IPS-20b (cell line): ENCODE measurements around the gene LIMK2.

Source experiments
- H3K27ac ChIP-seq: one replicate; pipeline ENCODE4 v1.5.1; 2013; ENCODE audit warnings: low read length
- H3K27me3 ChIP-seq: 2 replicates; pipeline ENCODE4 v1.6.1; 2013; ENCODE audit warnings: mild to moderate bottlenecking, low read length, inconsistent platforms; ENCODE audit not compliant: insufficient read depth
- H3K36me3 ChIP-seq: 2 replicates; pipeline ENCODE4 v1.6.1; 2013; ENCODE audit warnings: low read depth, mild to moderate bottlenecking, inconsistent platforms, low read length, moderate library complexity; ENCODE audit not compliant: insufficient read depth
- H3K4me1 ChIP-seq: 2 replicates; pipeline ENCODE4 v1.6.1; 2013; ENCODE audit warnings: mild to moderate bottlenecking, control low read depth, inconsistent platforms, low read length, moderate library complexity; ENCODE audit not compliant: insufficient read depth
- H3K4me3 ChIP-seq: 2 replicates; pipeline ENCODE4 v1.5.1; 2013; ENCODE audit warnings: mild to moderate bottlenecking, low read length, inconsistent platforms
- H3K9ac ChIP-seq: 2 replicates; pipeline ENCODE4 v1.6.1; 2013; ENCODE audit warnings: low read depth, mild to moderate bottlenecking, inconsistent platforms, low read length, moderate library complexity
- H3K9me3 ChIP-seq: 2 replicates; pipeline ENCODE4 v1.6.1; 2013; ENCODE audit warnings: mild to moderate bottlenecking, low read depth, low read length, inconsistent platforms; ENCODE audit not compliant: insufficient read depth

LIMK2 gene

DNA sequence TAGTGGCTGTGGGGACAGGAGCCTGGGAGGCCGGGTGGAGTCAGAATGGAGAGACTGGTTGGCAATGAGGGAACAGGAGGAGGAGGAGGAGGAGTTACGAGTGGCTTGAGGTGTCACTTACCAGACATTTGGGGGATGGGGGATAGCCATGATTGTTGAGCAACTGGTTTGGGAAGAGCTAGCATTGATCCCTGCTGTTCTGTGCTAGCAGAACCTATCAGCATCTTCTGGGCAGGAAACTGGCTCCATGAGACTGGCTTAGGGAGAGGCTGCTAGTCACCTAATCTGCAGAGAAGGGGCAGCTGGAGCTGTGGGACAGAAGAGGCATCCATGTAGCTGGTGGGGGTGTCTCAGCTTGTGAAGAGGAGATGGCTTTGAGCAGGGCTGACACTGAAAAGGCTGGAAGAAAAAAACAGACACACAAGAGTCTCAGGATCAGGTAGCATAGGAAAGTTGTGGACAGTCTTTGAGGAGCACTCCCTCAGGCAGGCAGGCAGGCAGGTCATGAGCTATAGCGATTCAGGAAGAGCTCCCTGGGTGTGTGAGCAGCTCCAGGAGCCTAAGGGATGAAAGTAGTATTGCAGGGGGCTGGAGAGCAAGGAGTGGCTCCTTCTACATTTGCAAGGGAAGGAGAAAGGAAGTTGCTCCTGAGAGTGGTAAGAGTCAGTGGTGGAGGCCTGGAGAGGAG lies 57.9 kb downstream of the LIMK2 start:
- Histone ChIP-seq H3K4me3 (peak overlapping the region; percentile 32; the same call in 1 of the 2 replicates), H3K4me1 (peaks cover 7% of the 10 kb centered on the region; the same call in 1 of the 2 replicates), H3K36me3 (peaks cover 69% of the 10 kb centered on the region), H3K9me3 (no peaks in the 10 kb centered on the region), H3K27ac (peak overlapping the region; percentile 68), H3K9ac (0 out of 2 replicates have a peak overlapping the region, but pooled peaks have one; percentile 49), H3K27me3 (no peaks in the 10 kb centered on the region)

DNA sequence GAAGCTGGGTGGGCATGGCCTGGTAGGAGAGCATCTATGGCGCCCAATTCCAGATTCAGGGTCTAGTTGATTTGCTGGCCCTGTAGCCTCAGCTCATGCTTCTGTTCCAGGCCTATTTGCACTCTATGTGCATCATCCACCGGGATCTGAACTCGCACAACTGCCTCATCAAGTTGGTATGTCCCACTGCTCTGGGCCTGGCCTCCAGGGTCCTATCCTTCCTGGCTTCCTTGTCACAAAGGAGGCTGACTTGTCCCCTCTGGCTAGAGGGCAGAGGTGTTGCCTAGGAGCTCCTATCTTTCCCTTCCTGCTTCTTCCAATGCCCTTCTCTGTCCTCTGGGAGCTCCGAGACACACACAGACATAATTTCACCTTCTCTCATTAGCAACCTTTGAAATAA lies 58.9 kb downstream of the LIMK2 start:
- Histone ChIP-seq H3K4me3 (no peak overlapping the region), H3K27ac (no peak overlapping the region), H3K9ac (no peak overlapping the region), H3K36me3 (peaks cover 70% of the 10 kb centered on the region), H3K4me1 (peaks cover 7% of the 10 kb centered on the region; the same call in 1 of the 2 replicates), H3K27me3 (no peaks in the 10 kb centered on the region), H3K9me3 (no peaks in the 10 kb centered on the region)

DNA sequence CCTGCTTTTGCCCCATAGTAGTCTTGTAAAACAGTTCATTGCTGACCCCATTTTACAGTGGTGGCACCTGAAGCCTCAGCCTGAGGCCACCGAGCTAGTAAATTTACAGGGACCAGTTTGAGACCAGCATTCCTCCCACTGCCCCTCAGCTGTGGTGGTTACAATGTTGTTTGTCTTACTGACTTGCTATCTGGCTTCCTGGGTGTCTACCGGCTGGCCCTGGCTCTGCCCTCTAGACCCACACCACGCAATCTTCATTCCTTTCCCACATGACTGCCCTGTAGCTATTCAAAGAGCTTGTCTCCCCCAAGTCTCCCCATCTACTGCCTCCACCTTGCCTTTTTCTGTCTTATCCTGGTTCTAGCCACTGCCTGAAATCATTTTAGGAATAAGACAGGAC lies 59.4 kb downstream of the LIMK2 start:
- Histone ChIP-seq H3K4me3 (no peak overlapping the region), H3K36me3 (peaks cover 66% of the 10 kb centered on the region), H3K9me3 (no peaks in the 10 kb centered on the region), H3K27me3 (no peaks in the 10 kb centered on the region), H3K27ac (no peak overlapping the region), H3K4me1 (peaks cover 7% of the 10 kb centered on the region; the same call in 1 of the 2 replicates), H3K9ac (no peak overlapping the region)

DNA sequence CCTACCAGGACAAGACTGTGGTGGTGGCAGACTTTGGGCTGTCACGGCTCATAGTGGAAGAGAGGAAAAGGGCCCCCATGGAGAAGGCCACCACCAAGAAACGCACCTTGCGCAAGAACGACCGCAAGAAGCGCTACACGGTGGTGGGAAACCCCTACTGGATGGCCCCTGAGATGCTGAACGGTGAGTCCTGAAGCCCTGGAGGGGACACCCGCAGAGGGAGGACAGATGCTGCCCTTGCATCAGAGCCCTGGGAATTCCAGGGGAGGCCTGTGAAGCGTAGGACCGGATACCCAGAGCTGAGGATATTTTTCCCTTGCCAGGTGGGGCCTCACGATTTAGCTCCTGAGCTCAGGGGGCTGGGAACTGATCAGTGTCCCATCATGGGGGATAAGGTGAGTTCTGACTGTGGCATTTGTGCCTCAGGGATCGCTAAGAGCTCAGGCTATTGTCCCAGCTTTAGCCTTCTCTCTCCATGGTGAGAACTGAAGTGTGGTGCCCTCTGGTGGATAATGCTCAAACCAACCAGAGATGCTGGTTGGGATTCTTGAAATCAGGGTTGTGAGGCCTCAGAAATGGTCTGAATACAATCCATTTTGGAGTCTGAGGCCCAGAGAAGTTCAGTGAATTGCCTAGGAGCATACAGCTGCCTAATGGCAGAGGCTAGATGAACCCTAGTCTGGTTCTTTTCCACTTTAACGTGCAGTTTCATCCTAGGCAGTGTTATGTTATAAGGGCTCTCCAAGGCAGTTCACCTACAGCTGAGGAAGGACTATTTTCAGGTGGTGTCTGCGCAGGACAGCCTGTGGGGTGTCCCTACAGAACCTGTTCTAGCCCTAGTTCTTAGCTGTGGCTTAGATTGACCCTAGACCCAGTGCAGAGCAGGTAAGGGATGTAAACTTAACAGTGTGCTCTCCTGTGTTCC lies 60.7 kb downstream of the LIMK2 start:
- H3K9me3 ChIP-seq: no peaks in the 10 kb centered on the region
- peaks cover 7% of the 10 kb centered on the region; the same call in 1 of the 2 replicates for H3K4me1 ChIP-seq
- H3K9ac ChIP-seq: no peak overlapping the region
- peaks cover 63% of the 10 kb centered on the region for H3K36me3 ChIP-seq
- no peak overlapping the region for H3K27ac ChIP-seq
- no peak overlapping the region for H3K4me3 ChIP-seq
- no peaks in the 10 kb centered on the region for H3K27me3 ChIP-seq

DNA sequence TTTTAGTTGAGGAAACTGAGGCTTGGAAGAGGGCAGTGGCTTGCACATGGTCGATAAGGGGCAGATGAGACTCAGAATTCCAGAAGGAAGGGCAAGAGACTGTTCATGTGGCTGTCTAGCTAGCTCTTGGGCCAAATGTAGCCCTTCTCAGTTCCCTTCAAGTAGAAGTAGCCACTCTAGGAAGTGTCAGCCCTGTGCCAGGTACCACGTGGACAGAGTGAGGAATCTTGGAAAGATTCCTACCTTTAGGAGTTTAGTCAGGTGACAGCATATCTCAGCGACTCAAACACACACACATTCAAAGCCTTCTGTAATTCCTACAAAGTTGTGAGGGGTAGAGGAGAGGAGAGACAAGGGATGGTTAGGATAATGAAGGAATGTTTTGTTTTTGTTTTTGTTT lies 61.9 kb downstream of the LIMK2 start:
- Histone ChIP-seq H3K9me3 (no peaks in the 10 kb centered on the region), H3K9ac (no peak overlapping the region), H3K4me1 (peaks cover 7% of the 10 kb centered on the region; the same call in 1 of the 2 replicates), H3K27me3 (no peaks in the 10 kb centered on the region), H3K27ac (no peak overlapping the region), H3K36me3 (peaks cover 66% of the 10 kb centered on the region), H3K4me3 (no peak overlapping the region)

DNA sequence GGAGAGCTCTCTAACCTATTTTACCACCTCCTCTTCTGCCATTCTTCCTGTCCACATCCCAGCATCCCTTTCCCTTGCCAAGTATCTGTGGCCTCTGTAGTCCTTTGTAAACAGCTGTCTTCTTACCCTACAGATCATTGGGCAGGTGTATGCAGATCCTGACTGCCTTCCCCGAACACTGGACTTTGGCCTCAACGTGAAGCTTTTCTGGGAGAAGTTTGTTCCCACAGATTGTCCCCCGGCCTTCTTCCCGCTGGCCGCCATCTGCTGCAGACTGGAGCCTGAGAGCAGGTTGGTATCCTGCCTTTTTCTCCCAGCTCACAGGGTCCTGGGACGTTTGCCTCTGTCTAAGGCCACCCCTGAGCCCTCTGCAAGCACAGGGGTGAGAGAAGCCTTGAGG lies 62.9 kb downstream of the LIMK2 start:
- Histone ChIP-seq H3K9me3 (no peaks in the 10 kb centered on the region), H3K27me3 (no peaks in the 10 kb centered on the region), H3K4me3 (no peak overlapping the region), H3K4me1 (peaks cover 6% of the 10 kb centered on the region; the same call in 1 of the 2 replicates), H3K9ac (no peak overlapping the region), H3K36me3 (peaks cover 74% of the 10 kb centered on the region), H3K27ac (no peak overlapping the region)

DNA sequence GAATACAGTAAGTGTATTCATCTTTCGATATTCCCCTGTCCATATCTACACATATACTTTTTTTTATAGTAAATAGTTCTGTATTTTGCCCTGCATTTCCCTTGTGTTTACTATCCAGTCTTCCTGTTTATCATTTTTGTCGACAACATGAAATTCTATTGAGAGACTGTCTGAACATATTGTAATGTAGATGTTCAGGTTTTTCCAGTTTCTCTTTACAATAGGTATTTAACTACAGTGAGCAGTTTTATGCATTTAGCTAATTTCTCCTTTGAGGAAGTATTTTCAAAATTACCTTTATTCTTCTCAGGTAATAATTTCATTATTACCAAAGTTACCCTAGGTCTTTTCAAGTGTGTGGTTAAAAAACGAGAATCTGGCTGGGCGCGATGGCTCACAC lies 63.5 kb downstream of the LIMK2 start:
- Histone ChIP-seq H3K9me3 (no peaks in the 10 kb centered on the region), H3K27ac (no peak overlapping the region), H3K36me3 (peaks cover 79% of the 10 kb centered on the region)

DNA sequence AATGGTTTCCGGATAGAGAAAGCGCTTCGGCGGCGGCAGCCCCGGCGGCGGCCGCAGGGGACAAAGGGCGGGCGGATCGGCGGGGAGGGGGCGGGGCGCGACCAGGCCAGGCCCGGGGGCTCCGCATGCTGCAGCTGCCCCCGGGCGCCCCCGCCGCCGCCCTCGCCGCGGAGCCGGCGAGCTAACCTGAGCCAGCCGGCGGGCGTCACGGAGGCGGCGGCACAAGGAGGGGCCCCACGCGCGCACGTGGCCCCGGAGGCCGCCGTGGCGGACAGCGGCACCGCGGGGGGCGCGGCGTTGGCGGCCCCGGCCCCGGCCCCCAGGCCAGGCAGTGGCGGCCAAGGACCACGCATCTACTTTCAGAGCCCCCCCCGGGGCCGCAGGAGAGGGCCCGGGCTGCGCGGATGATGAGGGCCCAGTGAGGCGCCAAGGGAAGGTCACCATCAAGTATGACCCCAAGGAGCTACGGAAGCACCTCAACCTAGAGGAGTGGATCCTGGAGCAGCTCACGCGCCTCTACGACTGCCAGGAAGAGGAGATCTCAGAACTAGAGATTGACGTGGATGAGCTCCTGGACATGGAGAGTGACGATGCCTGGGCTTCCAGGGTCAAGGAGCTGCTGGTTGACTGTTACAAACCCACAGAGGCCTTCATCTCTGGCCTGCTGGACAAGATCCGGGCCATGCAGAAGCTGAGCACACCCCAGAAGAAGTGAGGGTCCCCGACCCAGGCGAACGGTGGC lies 64.5 kb downstream of the LIMK2 start:
- Histone ChIP-seq H3K9me3 (no peaks in the 10 kb centered on the region), H3K9ac (no peak overlapping the region), H3K27me3 (no peaks in the 10 kb centered on the region), H3K4me1 (no peaks in the 10 kb centered on the region), H3K27ac (no peak overlapping the region), H3K36me3 (peaks cover 73% of the 10 kb centered on the region), H3K4me3 (no peak overlapping the region)

More for the DNA sequence above, 63.5 kb downstream of the LIMK2 start:
- H3K4me1 ChIP-seq: peaks cover under 1% of the 10 kb centered on the region; the same call in 1 of the 2 replicates
- no peak overlapping the region for H3K9ac ChIP-seq
- no peak overlapping the region for H3K4me3 ChIP-seq
- H3K27me3 ChIP-seq: no peaks in the 10 kb centered on the region

DNA sequence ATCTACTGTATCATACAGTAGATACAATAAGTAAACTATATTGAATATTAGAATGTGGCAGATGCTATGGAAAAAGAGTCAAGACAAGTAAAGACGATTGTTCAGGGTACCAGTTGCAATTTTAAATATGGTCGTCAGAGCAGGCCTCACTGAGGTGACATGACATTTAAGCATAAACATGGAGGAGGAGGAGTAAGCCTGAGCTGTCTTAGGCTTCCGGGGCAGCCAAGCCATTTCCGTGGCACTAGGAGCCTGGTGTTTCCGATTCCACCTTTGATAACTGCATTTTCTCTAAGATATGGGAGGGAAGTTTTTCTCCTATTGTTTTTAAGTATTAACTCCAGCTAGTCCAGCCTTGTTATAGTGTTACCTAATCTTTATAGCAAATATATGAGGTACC lies 65.6 kb downstream of the LIMK2 start:
- Histone ChIP-seq H3K4me3 (no peak overlapping the region), H3K27me3 (no peaks in the 10 kb centered on the region), H3K4me1 (no peaks in the 10 kb centered on the region), H3K9ac (no peak overlapping the region), H3K36me3 (peaks cover 65% of the 10 kb centered on the region), H3K9me3 (no peaks in the 10 kb centered on the region), H3K27ac (no peak overlapping the region)

DNA sequence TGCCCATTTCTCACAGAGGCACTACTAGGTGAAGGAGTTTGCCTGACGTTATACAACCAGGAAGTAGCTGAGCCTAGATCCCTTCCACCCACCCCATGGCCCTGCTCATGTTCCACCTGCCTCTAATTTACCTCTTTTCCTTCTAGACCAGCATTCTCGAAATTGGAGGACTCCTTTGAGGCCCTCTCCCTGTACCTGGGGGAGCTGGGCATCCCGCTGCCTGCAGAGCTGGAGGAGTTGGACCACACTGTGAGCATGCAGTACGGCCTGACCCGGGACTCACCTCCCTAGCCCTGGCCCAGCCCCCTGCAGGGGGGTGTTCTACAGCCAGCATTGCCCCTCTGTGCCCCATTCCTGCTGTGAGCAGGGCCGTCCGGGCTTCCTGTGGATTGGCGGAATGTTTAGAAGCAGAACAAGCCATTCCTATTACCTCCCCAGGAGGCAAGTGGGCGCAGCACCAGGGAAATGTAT lies 66.1 kb downstream of the LIMK2 start:
- Histone ChIP-seq H3K27ac (no peak overlapping the region), H3K36me3 (peaks cover 62% of the 10 kb centered on the region), H3K27me3 (no peaks in the 10 kb centered on the region), H3K9ac (no peak overlapping the region), H3K9me3 (no peaks in the 10 kb centered on the region), H3K4me1 (no peaks in the 10 kb centered on the region), H3K4me3 (no peak overlapping the region)

DNA sequence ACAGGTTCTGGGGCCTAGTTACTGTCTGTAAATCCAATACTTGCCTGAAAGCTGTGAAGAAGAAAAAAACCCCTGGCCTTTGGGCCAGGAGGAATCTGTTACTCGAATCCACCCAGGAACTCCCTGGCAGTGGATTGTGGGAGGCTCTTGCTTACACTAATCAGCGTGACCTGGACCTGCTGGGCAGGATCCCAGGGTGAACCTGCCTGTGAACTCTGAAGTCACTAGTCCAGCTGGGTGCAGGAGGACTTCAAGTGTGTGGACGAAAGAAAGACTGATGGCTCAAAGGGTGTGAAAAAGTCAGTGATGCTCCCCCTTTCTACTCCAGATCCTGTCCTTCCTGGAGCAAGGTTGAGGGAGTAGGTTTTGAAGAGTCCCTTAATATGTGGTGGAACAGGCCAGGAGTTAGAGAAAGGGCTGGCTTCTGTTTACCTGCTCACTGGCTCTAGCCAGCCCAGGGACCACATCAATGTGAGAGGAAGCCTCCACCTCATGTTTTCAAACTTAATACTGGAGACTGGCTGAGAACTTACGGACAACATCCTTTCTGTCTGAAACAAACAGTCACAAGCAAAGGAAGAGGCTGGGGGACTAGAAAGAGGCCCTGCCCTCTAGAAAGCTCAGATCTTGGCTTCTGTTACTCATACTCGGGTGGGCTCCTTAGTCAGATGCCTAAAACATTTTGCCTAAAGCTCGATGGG lies 66.7 kb downstream of the LIMK2 start:
- no peaks in the 10 kb centered on the region for H3K9me3 ChIP-seq
- H3K9ac ChIP-seq: no peak overlapping the region
- H3K27me3 ChIP-seq: no peaks in the 10 kb centered on the region
- no peak overlapping the region for H3K27ac ChIP-seq
- no peak overlapping the region for H3K4me3 ChIP-seq
- no peaks in the 10 kb centered on the region for H3K4me1 ChIP-seq
- H3K36me3 ChIP-seq: peaks cover 56% of the 10 kb centered on the region
